ENCODE measurements around the gene TACC2.

The TACC2 gene

GRCh38 chr10:122207596-122207995, 218.6 kb downstream of the TACC2 start:
- H3K4me3 ChIP-seq (ENCODE audit: low read depth, low read length) = no peak overlapping the region
- no peak for TF ChIP-seq CTCF (IDR thresholded peaks at IDR 0.05; ENCODE audit: low read depth, low read length)

- H3K4me3 ChIP-seq (ENCODE audit: low read depth, low read length) = no peak overlapping the region
- no peak for TF ChIP-seq CTCF (IDR thresholded peaks at IDR 0.05; ENCODE audit: low read depth, low read length)
These were observed 219.8 kb downstream of the TACC2 start for GRCh38 chr10:122208571-122209430.

GRCh38 chr10:122210481-122211265, 221.7 kb downstream of the TACC2 start:
- TF ChIP-seq CTCF (IDR thresholded peaks at IDR 0.05; ENCODE audit: low read depth, low read length) = no peak
- no peak overlapping the region for H3K4me3 ChIP-seq (ENCODE audit: low read depth, low read length)

- TF ChIP-seq CTCF (IDR thresholded peaks at IDR 0.05; ENCODE audit: low read depth, low read length) = no peak
These were observed 224.4 kb downstream of the TACC2 start for GRCh38 chr10:122213364-122213763.

GRCh38 chr10:122213766-122214165, 224.8 kb downstream of the TACC2 start:
- TF ChIP-seq CTCF (IDR thresholded peaks at IDR 0.05; ENCODE audit: low read depth, low read length) = no peak
- no peak overlapping the region for H3K4me3 ChIP-seq (ENCODE audit: low read depth, low read length)

More at GRCh38 chr10:122213364-122213763, 224.4 kb downstream of the TACC2 start:
- H3K4me3 ChIP-seq (ENCODE audit: low read depth, low read length) = no peak overlapping the region

GRCh38 chr10:122216047-122216446, 227.1 kb downstream of the TACC2 start:
- H3K4me3 ChIP-seq (ENCODE audit: low read depth, low read length) = no peak overlapping the region
- TF ChIP-seq CTCF (IDR thresholded peaks at IDR 0.05; ENCODE audit: low read depth, low read length) = no peak

GRCh38 chr10:122219340-122219739, 230.4 kb downstream of the TACC2 start:
- no peak for TF ChIP-seq CTCF (IDR thresholded peaks at IDR 0.05; ENCODE audit: low read depth, low read length)
- no peak overlapping the region for H3K4me3 ChIP-seq (ENCODE audit: low read depth, low read length)
